ENCODE data around the gene LRMDA.

DNA sequence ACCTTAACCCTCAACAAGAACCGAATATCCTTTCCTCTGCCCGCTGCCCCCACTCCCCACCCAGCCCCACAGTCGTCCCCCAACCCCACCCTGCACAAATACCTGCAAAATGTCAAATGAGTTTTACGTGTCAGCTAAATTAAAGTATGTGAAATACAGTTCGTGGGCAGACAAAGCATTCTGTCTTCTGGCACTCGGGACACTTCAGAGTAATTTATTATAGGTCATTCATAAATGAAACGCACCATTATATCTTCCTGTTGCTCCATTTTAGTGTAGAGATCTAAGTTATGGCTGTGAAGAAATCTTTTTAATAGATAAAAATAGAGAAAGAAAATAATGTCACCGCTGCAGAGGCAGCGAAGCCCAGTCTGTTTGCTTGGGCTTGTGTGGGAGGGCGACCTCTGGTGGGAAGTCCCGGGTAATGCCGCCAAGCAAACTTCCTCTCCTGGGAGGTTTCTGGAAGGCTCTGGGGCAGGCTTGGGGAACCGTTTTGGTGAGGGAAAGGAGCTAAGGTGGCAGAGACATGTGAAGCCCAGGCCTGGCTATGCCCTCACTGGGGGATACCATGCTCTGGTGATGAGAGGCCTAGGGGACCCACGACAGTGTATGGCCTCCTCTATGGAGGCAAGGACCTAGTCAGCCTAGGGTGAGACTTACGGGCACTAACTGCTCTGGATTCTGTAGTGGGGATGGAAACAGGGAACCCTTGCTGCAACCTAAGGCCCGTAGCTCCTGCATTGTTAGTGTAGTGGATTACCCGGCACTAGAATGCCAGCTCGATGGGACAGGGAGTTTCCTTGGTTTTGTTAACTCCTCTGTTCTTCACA, 604.9 kb downstream of the LRMDA start:
- TF ChIP-seq CTCF (conservative IDR thresholded peaks at IDR 0.05; ENCODE audit: low read depth, low read length) = no peak
- TF ChIP-seq EZH2 (IDR thresholded peaks at IDR 0.05; ENCODE audit: low read length, unreplicated experiment) = no peak
- TF ChIP-seq EZH2phosphoT487 (IDR thresholded peaks at IDR 0.05; ENCODE audit: borderline replicate concordance, low read length) = no peak
